Stimulated activated CD4-positive, alpha-beta T cell treated with anti-CD3 and anti-CD28 coated beads, Interleukin-1b, Interleukin-23, amount 100 ng/mL, for 48 hours (primary cell): ENCODE data around the gene RASGRF1.

Source experiments
- DNase-seq: peaks from one replicate; pipeline ENCODE4 v3.0.0-alpha.2; 2020

RASGRF1 gene

GRCh38 chr15:78982736-78983135 is 107.8 kb downstream of the RASGRF1 start:
- DNase-seq: no peak

GRCh38 chr15:78981532-78982313 is 108.9 kb downstream of the RASGRF1 start:
- no peak for DNase-seq

DNA sequence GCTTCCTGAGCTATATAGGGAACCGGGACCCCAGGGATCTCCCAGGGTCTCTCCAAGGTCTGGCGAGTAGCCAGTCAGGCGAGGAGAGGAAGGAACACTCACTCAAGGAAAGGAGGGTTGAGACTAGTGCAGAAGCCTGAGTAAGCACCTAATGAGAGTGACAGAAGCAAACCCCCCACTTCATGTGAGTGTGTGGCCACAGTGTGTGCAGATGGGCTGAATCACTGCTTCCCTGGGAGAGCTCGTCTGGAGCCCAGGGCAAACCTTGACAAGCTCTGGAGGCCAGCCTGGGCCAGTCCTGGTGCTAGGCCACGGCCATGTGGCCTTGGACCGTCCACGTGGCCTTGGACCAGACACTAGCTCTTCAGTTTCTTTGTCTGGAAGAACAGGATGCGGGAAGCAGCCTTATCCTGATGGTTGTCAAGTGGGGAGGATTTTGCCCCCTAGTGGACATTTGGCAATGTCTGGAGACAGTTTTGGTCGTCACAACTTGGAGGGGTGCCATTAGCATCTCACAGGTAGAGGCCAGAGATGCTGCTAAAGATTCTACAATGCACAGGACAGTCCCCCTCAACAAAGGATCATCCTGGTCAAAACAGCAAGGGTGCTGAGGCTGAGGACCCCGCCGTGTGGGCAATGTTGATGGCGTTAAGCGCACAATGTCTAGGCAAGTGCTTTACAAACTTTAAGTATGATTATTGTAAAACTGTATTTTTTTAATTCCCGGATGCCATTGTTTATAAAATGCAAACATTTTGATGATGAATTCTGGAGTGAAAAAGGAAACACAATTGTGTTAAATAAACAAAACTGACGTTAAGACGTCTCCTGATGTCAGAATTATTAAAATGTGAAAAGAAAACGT is 110.9 kb downstream of the RASGRF1 start:
- peak; percentile 20 for DNase-seq

DNA sequence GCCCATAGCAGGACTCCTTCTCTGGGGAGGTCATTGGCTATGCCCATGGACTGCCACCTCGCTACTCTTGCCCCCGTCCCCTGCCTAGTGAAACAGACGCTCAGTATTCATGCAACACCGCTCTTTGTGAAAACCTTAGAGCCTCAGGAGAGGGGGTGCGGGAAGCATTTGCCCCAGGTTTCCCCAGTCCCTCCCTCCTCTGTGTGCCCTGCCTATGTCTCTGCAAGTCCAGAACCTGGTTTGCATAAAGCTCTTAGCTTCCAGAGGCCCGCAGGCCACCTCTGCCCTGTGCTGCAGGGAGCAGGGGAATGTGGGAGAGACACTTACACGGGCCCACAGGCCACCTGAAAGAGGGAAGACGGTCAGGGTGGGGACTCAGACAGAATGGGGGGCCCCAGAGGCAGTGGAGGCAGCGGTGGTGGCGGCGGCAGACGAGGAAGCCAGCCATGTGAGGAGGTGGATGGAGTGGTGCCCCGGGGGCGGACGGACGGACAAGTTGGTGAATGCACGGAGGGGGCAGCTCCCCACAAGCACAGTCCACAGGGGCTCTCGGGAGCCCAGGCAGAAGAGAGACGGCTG is 111.9 kb downstream of the RASGRF1 start:
- DNase-seq: no peak

- DNase-seq: no peak
These were observed 112.8 kb downstream of the RASGRF1 start for GRCh38 chr15:78977591-78978347.

GRCh38 chr15:78977091-78977571 is 113.4 kb downstream of the RASGRF1 start:
- DNase-seq: no peak

DNA sequence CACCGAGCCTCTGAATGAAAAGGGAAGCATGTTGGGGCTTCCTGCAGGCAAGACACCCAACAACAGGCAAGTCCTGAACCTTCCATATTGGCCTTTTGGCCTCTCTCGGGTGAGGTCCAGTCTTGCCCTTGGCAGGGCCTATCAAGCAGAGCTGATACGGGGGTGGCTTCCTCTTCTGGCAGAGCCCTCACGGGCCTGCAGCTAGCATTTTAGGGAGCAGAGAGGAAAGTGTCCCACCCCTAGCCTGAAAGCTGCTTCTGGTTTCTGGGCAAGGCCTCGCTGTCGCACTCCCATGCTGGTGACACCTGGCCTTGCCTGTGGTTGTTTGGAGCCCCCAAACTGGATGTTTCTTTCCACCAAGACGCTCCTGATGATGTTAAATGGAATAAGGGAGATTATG is 113.9 kb downstream of the RASGRF1 start:
- DNase-seq: no peak

DNA sequence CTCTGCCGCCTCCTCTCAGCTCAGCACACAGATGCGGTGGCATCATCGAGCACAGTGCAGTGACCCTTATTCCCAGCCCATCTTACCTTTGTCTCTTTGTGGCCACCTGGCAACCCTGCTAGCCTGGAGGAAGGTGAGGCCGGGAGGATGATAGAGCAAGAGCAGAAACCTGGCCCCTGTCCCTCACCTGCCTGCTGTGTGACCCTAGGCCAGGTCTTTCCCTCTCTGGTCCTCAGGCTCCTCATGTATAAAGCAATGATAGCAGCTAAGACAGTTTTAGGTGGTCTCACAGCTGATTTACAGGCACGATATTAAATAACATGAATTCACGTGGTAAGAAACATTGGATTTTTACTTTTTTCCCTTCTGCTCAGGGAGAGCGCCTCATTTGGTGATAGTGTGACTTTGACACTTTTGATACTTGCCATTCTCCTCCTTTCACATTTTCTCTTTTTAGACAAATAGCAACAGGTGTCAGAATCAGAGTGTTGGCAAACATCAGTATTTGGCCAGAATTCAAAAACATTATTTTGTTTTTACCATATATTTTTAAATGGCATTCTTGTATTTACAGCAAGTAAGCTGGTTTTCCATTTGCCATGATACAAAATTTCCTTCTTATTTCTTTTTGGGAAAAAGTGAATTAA is 116.2 kb downstream of the RASGRF1 start:
- no peak for DNase-seq

DNA sequence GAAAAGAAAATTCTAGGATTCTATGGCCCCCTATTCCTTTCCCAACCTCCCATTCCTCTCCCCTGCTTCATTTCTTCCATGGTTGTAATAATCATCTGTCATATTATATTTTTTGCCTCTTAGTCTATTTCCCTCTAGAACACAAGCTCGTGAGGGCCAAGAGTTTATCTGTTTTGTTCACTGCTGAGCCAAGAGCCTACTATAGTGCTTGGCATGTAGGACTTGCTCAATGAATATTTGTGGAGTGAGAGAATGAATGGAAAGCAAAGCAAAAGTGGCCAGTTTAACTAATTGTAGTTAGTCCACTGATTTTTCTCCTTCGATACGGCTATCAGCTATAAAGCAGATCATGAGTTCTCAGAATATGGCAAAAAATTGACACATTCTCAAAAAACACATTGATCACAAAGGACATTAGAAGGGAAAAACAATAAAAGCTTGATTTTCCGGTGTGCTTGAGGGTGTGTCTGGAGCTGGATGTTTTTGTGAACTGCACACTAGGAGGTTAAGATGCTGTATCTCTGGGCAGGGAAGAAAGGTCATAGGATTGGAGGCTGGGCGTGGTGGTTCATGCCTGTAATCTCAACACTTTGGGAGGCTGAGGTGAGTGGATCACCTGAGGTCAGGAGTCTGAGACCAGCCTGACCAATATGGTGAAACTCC is 120.8 kb downstream of the RASGRF1 start:
- DNase-seq: no peak

DNA sequence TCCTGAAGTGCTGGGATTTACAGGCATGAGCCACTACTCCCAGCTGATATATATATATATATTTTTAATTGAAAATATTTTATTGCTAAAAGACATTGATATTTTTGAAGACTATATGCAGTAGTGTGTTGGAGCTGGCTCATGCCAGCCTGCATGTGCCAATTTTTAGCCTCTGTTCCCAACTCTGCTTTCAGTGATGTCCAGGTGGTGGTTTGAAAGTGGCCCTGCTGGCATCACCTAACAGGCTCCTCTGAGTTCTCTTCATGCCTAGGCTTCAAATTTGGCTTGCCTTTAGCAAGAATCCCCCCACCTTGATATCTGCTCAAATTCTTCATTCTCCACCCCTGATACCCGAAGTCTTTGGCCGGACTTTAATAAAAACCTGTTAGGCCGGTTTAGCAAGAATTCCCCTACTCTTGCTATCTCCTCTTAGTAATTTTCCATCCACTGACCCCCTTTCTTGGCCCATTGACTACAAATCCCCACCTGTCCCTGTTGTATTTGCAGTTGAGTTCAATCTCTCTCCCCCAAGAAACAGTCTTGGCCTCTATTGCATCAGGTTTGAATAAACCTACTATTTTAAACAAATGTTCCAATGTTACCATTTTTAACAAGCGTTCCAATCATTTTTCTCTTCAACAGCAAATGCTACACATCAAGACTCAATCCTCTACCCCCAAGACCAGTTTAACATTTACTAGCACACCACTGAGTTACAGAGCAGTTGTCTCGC is 121.9 kb downstream of the RASGRF1 start:
- no peak for DNase-seq

GRCh38 chr15:78968114-78968513 is 122.5 kb downstream of the RASGRF1 start:
- no peak for DNase-seq

DNA sequence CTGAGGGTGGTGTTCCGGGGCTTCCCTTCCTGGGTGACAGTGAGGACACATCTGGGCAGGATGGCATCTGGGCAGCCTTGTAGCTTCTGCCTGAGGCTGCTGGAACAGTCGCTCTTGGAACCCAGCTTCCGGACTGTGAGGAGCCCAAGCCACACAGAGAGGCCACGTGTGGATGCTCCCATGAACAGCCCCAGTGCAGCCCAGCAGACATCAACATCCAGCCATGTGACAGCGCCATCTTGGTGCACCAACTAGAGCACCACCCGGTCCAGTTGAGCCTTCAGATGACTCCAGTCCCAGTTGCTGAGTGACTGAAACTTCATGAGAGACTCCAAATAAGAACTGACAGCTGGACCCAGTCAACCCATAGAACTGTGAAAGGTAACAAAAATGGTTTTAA is 130.3 kb downstream of the RASGRF1 start:
- no peak for DNase-seq

DNA sequence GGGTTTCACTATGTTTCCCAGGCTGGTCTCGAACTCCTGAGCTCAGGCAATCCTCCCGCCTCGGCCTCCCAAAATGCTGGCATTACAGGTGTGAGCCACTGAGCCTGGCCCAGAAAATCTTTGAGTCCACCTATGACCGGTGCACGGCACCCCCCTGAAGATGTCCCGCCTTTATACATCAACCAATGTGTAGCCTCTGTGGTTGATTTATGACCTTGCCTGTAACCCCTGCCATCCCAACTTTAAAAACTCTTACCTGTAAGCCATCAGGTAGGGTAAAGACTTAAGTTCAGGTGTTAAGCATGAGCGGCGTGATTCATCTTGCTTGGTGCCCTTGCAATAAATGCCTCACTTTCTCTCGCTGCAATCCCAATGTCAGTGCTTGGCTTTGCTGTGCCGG is 131.2 kb downstream of the RASGRF1 start:
- DNase-seq: no peak

DNA sequence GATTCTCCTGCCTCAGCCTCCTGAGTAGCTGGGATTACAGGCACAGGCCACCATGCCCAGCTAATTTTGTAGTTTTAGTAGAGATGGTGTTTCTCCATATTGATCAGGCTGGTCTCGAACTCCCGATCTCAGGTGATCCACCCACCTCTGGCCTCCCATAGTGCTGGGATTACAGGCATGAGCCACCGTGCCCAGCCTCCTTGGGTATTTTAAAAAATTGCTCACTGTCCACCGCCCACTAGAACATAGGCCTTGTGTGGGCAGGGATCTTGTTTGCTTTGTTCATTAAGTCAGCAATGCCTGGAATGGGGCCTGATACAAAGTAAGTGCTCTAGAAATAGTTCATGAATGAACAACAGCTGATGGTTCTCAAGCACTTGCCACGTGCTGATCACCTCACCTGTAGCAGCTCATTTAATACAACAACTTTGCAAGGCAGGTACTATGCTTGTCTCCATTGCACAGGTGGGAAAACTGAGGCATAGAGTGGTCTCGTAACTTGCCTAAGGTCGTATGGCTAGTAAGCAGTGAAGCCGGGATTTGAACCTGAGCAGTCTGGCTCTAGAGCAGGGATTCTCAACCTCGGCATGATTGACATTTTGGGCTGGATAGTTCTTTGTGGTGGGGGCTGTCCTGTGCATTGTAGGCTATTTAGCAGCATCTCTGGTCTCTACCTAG is 133.0 kb downstream of the RASGRF1 start:
- no peak for DNase-seq

GRCh38 chr15:78956937-78957336 is 133.6 kb downstream of the RASGRF1 start:
- DNase-seq: no peak

DNA sequence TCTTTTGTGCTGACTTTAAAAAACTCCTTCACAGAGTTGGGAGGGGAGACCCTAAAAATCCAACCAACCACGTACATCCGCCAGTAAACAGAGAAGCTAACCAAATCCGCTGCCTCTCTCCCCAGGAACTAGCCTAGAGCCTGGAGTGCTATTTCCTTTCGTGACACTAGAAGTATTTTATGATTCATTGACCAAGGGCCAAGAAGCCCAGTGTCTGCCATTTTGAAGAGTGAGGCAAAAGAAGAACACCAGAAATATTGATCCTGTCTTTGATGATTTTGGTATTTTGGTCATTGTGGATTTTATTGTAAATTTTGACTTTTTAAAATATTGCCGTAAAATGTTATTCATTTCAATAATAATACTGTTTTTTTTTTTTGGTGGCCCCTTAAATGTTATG is 135.2 kb downstream of the RASGRF1 start:
- DNase-seq: no peak

- DNase-seq: no peak
These were observed 138.7 kb downstream of the RASGRF1 start for GRCh38 chr15:78951841-78952238.

- no peak for DNase-seq
These were observed 139.4 kb downstream of the RASGRF1 start for GRCh38 chr15:78950902-78951840.

- no peak for DNase-seq
These were observed 140.2 kb downstream of the RASGRF1 start for GRCh38 chr15:78950343-78950742.
